GM12865 (cell line): ENCODE measurements around the gene HSF5.

Experiments
- DNase-seq: peaks from one replicate; pipeline ENCODE4 v3.0.0; 2010; ENCODE audit warnings: low read depth
- H3K4me3 ChIP-seq: 2 replicates; pipeline ENCODE4 v1.5.1; 2011; ENCODE audit warnings: mild to moderate bottlenecking, low read depth, low read length, control low read depth
- CTCF ChIP-seq: IDR thresholded peaks from 2 replicates; pipeline ENCODE4 v1.5.1; 2011; ENCODE audit warnings: low read length, control low read depth, low read depth, inconsistent platforms; ENCODE audit not compliant: insufficient read depth; ENCODE audit errors: missing control alignments

HSF5 gene

GRCh38 chr17:58411408-58411894 lies 76.8 kb downstream of the HSF5 start:
- H3K4me3 ChIP-seq, result no peak overlapping the region
- no peak for DNase-seq
- no peak for TF ChIP-seq CTCF

- TF ChIP-seq CTCF, result no peak
- no peak overlapping the region for H3K4me3 ChIP-seq
- no peak for DNase-seq
Measured at GRCh38 chr17:58410714-58411407, 77.3 kb downstream of the HSF5 start.

GRCh38 chr17:58409432-58409831 lies 78.8 kb downstream of the HSF5 start:
- DNase-seq, result no peak
- no peak overlapping the region for H3K4me3 ChIP-seq
- no peak for TF ChIP-seq CTCF

- H3K4me3 ChIP-seq, result no peak overlapping the region
- no peak for TF ChIP-seq CTCF
- DNase-seq, result no peak
Measured at GRCh38 chr17:58403311-58403710, 84.9 kb downstream of the HSF5 start.

GRCh38 chr17:58402679-58403078 lies 85.5 kb downstream of the HSF5 start:
- no peak for TF ChIP-seq CTCF
- DNase-seq, result no peak
- no peak overlapping the region for H3K4me3 ChIP-seq

- no peak for DNase-seq
- H3K4me3 ChIP-seq, result no peak overlapping the region
- TF ChIP-seq CTCF, result no peak
Measured at GRCh38 chr17:58402047-58402446, 86.2 kb downstream of the HSF5 start.

GRCh38 chr17:58401287-58401686 lies 86.9 kb downstream of the HSF5 start:
- no peak for DNase-seq
- TF ChIP-seq CTCF, result no peak

More at GRCh38 chr17:58401287-58401686, 86.9 kb downstream of the HSF5 start:
- no peak overlapping the region for H3K4me3 ChIP-seq
